ENCODE results near the gene STUB1.

GRCh38 chr16:640614-641013, 39.6 kb upstream of the STUB1 start:
- TF ChIP-seq CTCF (conservative IDR thresholded peaks at IDR 0.05; ENCODE audit: low read depth in 2 of 2): no peak
- no peak for TF ChIP-seq JUNB (IDR thresholded peaks at IDR 0.05; ENCODE audit: unreplicated experiment)
- no peak for TF ChIP-seq REST (IDR thresholded peaks at IDR 0.05; ENCODE audit: unreplicated experiment)
- no peak for TF ChIP-seq POLR2AphosphoS5 (IDR thresholded peaks at IDR 0.05; ENCODE audit: low read depth)
- no peak for TF ChIP-seq EZH2 (IDR thresholded peaks at IDR 0.05; ENCODE audit: low read depth, unreplicated experiment)
- TF ChIP-seq ETS1 (IDR thresholded peaks at IDR 0.05): no peak
- no peak for TF ChIP-seq EZH2phosphoT487 (IDR thresholded peaks at IDR 0.05; ENCODE audit: unreplicated experiment)
- no peak for TF ChIP-seq STAT1 (IDR thresholded peaks at IDR 0.05; ENCODE audit: unreplicated experiment)
- TF ChIP-seq CREB1 (CRISPR knock-in tag; IDR thresholded peaks at IDR 0.05; ENCODE audit: low read depth): no peak
- TF ChIP-seq NANOG (IDR thresholded peaks at IDR 0.05; ENCODE audit: borderline replicate concordance): no peak
- TF ChIP-seq ZNF114 (CRISPR knock-in tag; IDR thresholded peaks at IDR 0.05): no peak
- TF ChIP-seq ZNF331 (CRISPR knock-in tag; IDR thresholded peaks at IDR 0.05; ENCODE audit: low read depth): no peak

Data from GM23338 (cell line).